Uterus (tissue), 2 donors: ENCODE results near the gene ELAC2.

Experiments used
- POLR2A ChIP-seq, 2 donors: fragments of 450-650 bp; IDR thresholded peaks; one replicate each; pipeline ENCODE4 v1.6.1; 2016; ENCODE audit warnings: antibody characterized with exemption in 2 of 2, mild to moderate bottlenecking in 1 of 2, moderate library complexity in 1 of 2
- TF ChIP-seq, protein P1 (sequence below), 4 experiments: fragments of 200-600 bp in 2 of 4; fragments of 450-650 bp in 2 of 4; sonication (generic) in 2 of 4; IDR thresholded peaks; one replicate each; pipeline ENCODE4 v1.5.1; 2016 to 2019; ENCODE audit warnings: antibody characterized with exemption in 4 of 4, mild to moderate bottlenecking in 2 of 4, moderate library complexity in 1 of 4

- TF ChIP-seq, protein P1, sequence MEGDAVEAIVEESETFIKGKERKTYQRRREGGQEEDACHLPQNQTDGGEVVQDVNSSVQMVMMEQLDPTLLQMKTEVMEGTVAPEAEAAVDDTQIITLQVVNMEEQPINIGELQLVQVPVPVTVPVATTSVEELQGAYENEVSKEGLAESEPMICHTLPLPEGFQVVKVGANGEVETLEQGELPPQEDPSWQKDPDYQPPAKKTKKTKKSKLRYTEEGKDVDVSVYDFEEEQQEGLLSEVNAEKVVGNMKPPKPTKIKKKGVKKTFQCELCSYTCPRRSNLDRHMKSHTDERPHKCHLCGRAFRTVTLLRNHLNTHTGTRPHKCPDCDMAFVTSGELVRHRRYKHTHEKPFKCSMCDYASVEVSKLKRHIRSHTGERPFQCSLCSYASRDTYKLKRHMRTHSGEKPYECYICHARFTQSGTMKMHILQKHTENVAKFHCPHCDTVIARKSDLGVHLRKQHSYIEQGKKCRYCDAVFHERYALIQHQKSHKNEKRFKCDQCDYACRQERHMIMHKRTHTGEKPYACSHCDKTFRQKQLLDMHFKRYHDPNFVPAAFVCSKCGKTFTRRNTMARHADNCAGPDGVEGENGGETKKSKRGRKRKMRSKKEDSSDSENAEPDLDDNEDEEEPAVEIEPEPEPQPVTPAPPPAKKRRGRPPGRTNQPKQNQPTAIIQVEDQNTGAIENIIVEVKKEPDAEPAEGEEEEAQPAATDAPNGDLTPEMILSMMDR (IDR thresholded peaks at IDR 0.05): no peak
- TF ChIP-seq POLR2A (IDR thresholded peaks at IDR 0.05): no peak
Observed at GRCh38 chr17:13004336-13004735, 13.5 kb downstream of the ELAC2 start.
